Measurements from ENCODE around the gene PRSS53.

The PRSS53 gene

DNA sequence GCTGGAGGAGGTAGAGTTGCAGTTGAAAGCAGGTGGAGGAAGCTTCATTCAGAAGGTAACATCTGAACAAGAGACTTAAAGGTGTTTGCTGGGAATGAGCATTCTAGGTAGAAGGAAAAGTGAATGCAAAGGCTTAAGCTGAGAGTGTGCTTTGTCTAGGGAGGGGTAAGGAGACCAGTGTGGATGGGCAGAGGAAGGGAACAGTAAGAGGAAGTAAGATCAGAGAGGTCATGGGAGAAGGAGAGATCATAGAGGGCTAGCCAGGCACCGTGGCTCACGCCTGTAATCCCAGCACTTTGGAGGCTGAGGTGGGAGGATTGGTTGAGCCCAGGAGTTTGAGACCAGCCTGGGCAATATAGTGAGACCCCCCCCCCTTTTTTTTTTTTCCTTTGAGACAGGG lies 52.1 kb downstream of the PRSS53 start:
- no peak for DNase-seq

GRCh38 chr16:31033709-31034492 lies 54.8 kb downstream of the PRSS53 start:
- peak; percentile 93 for DNase-seq

Data from hematopoietic multipotent progenitor cell treated with erythropoietin and hydrocortisone succinate and interleukin-3 and kit ligand, for 8 days (in vitro differentiated cells).